A549 (cell line): ENCODE measurements around the gene COBLL1.

Experiments
- JUNB ChIP-seq: fragments of >200 bp; sonication (Bioruptor Twin); formaldehyde crosslinking; IDR thresholded peaks from 2 replicates; pipeline ENCODE4 v1.6.1; 2016
- RFX5 ChIP-seq: fragments of 450-650 bp; IDR thresholded peaks from 2 replicates; pipeline ENCODE4 v1.7.1; 2014; ENCODE audit warnings: antibody characterized with exemption, mild to moderate bottlenecking, moderate library complexity
- TF ChIP-seq, protein P1 (sequence below): fragments of >200 bp; sonication (Bioruptor Twin); formaldehyde crosslinking; IDR thresholded peaks from 3 replicates; pipeline ENCODE4 v1.5.1; 2016

GRCh38 chr2:164831180-164831579 lies 10.4 kb downstream of the COBLL1 start:
- TF ChIP-seq, protein P1, sequence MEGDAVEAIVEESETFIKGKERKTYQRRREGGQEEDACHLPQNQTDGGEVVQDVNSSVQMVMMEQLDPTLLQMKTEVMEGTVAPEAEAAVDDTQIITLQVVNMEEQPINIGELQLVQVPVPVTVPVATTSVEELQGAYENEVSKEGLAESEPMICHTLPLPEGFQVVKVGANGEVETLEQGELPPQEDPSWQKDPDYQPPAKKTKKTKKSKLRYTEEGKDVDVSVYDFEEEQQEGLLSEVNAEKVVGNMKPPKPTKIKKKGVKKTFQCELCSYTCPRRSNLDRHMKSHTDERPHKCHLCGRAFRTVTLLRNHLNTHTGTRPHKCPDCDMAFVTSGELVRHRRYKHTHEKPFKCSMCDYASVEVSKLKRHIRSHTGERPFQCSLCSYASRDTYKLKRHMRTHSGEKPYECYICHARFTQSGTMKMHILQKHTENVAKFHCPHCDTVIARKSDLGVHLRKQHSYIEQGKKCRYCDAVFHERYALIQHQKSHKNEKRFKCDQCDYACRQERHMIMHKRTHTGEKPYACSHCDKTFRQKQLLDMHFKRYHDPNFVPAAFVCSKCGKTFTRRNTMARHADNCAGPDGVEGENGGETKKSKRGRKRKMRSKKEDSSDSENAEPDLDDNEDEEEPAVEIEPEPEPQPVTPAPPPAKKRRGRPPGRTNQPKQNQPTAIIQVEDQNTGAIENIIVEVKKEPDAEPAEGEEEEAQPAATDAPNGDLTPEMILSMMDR = no peak
- no peak for TF ChIP-seq JUNB
- TF ChIP-seq RFX5 = no peak
